Endothelial cell of umbilical vein (primary cell): ENCODE measurements around the gene TSPYL2. TPM values are rescaled to one million over a fixed set of nuclear protein-coding genes. Genes with fewer than 3 reads are reported as not detected.

Experiments used
- BruUV-seq: library from RNA; stranded (reverse); fragments of 400-500 nt; replicated peaks from 2 replicates; lab custom pipeline; 2021; lab: Mats Ljungman, UMichigan
- CTCF ChIA-PET: fragments of 300-600, 350-600 bp; sonication (Branson Sonifier 250); formaldehyde crosslinking; loops from one replicate; lab custom pipeline; 2021; ENCODE audit warnings: antibody characterized with exemption, inconsistent platforms; lab: Charles Lee
- POLR2A ChIA-PET: fragments of 300-600, 350-600 bp; sonication (Branson Sonifier 250); formaldehyde crosslinking; loops from one replicate; lab custom pipeline; 2021; ENCODE audit warnings: antibody characterized with exemption, inconsistent platforms; lab: Charles Lee
- DNase-seq: peaks from one replicate; pipeline ENCODE4 v3.0.0-alpha.2; 2011; ENCODE audit warnings: low read depth, low spot score
- FAIRE-seq: peaks from 2 replicates; lab custom pipeline; 2011; peaks lifted over from hg19 to GRCh38; lab: Jason Lieb, UNC
- H2AFZ ChIP-seq: 2 replicates; pipeline ENCODE4 v1.6.0; 2012; ENCODE audit warnings: low read depth, low read length, control low read depth, inconsistent platforms
- H3K27ac ChIP-seq: 2 replicates; pipeline ENCODE4 v1.5.1; 2011; ENCODE audit warnings: low read depth, mild to moderate bottlenecking, control low read depth, low read length, moderate library complexity; ENCODE audit not compliant: insufficient read depth
- H3K27me3 ChIP-seq, 2 experiments: 2 replicates each; pipeline versions ENCODE4 v1.6.0 to v1.6.1; 2011; ENCODE audit warnings: low read length in 2 of 2, mixed read lengths in 1 of 2; ENCODE audit not compliant: control insufficient read depth in 2 of 2, insufficient read depth in 2 of 2
- H3K36me3 ChIP-seq, 2 experiments: 2 replicates in 1 of 2; 3 replicates in 1 of 2; pipeline ENCODE4 v1.5.1; 2011; ENCODE audit warnings: low read length in 2 of 2, mild to moderate bottlenecking in 1 of 2, moderate library complexity in 1 of 2; ENCODE audit not compliant: control insufficient read depth in 2 of 2, insufficient read depth in 2 of 2; ENCODE audit errors: extremely low read depth in 1 of 2
- H3K4me1 ChIP-seq: 3 replicates; pipeline ENCODE4 v1.5.1; 2011; ENCODE audit warnings: mild to moderate bottlenecking, low read length; ENCODE audit not compliant: control insufficient read depth, insufficient read depth; ENCODE audit errors: extremely low read depth
- H3K4me2 ChIP-seq: 2 replicates; pipeline ENCODE4 v1.6.1; 2011; ENCODE audit warnings: low read length, control low read depth, mixed read lengths; ENCODE audit not compliant: insufficient read depth
- H3K4me3 ChIP-seq, 3 experiments: fragments of 200-600 bp in 1 of 3; sonication (generic), shearing (Covaris generic) in 1 of 3; replicated peaks in 1 of 3; 2 replicates each; pipeline ENCODE4 v1.5.1; 2011 to 2016; ENCODE audit warnings: control low read depth in 3 of 3, low read length in 3 of 3, mild to moderate bottlenecking in 2 of 3, inconsistent platforms in 1 of 3, low read depth in 1 of 3, moderate library complexity in 1 of 3; ENCODE audit not compliant: insufficient read depth in 1 of 3
- H3K79me2 ChIP-seq: 2 replicates; pipeline ENCODE4 v1.6.0; 2012; ENCODE audit warnings: low read length, inconsistent platforms; ENCODE audit not compliant: control insufficient read depth, insufficient read depth
- H3K9ac ChIP-seq: replicated peaks from 2 replicates; pipeline ENCODE3; 2011; ENCODE audit warnings: low read length, control low read depth; ENCODE audit not compliant: insufficient read depth; ENCODE audit errors: extremely low read depth
- H3K9me1 ChIP-seq: replicated peaks from 3 replicates; pipeline ENCODE4 v1.6.0; 2011; ENCODE audit warnings: mild to moderate bottlenecking, low read length; ENCODE audit not compliant: control insufficient read depth, insufficient read depth; ENCODE audit errors: extremely low read depth
- H3K9me3 ChIP-seq: replicated peaks from 2 replicates; pipeline ENCODE4 v1.5.1; 2012; ENCODE audit warnings: low read length, inconsistent platforms; ENCODE audit not compliant: control insufficient read depth, insufficient read depth
- H4K20me1 ChIP-seq: replicated peaks from 2 replicates; pipeline ENCODE3; 2011; ENCODE audit warnings: mild to moderate bottlenecking, low read length; ENCODE audit not compliant: control insufficient read depth, insufficient read depth; ENCODE audit errors: extremely low read depth
- EZH2 ChIP-seq: IDR thresholded peaks from 2 replicates; pipeline ENCODE4 v1.6.1; 2012; ENCODE audit warnings: borderline replicate concordance, low read depth, mild to moderate bottlenecking, moderate library complexity, low read length, inconsistent platforms; ENCODE audit not compliant: severe bottlenecking
- FOS ChIP-seq: IDR thresholded peaks from 2 replicates; pipeline ENCODE4 v1.6.1; 2011; ENCODE audit warnings: mild to moderate bottlenecking, low read length, moderate library complexity, borderline replicate concordance; ENCODE audit not compliant: insufficient read depth
- GATA2 ChIP-seq: IDR thresholded peaks from 2 replicates; pipeline ENCODE4 v1.7.0; 2011; ENCODE audit warnings: low read depth, mild to moderate bottlenecking, moderate library complexity, mixed read lengths, low read length; ENCODE audit not compliant: insufficient read length, insufficient read depth
- JUN ChIP-seq: IDR thresholded peaks from 2 replicates; pipeline ENCODE4 v1.6.1; 2011; ENCODE audit warnings: borderline replicate concordance, low read depth; ENCODE audit not compliant: insufficient read length, insufficient read depth
- MYC ChIP-seq: IDR thresholded peaks from one replicate; pipeline ENCODE4 v1.6.1; 2011; ENCODE audit warnings: mild to moderate bottlenecking, low read depth, low read length
- POLR2A ChIP-seq: IDR thresholded peaks from 2 replicates; pipeline ENCODE4 v1.6.1; 2012; ENCODE audit warnings: low read depth, mild to moderate bottlenecking, control low read depth, low read length
- POLR2AphosphoS5 ChIP-seq: IDR thresholded peaks from 2 replicates; pipeline ENCODE4 v1.6.1; 2012; ENCODE audit warnings: low read depth, mild to moderate bottlenecking, control low read depth, low read length, moderate library complexity; ENCODE audit not compliant: insufficient read depth
- dilution Hi-C: fragments of 300-500 bp; cut with MboI; formaldehyde crosslinking; loops from one replicate; pipeline ENCODE4 v1.15.0; 2019; ENCODE audit warnings: low sequenced_read_pairs; ENCODE audit not compliant: extremely low pct_ligation_motif_present
- intact Hi-C: fragments of 100-400 bp; cut with micrococcal nuclease; formaldehyde crosslinking; loops from one replicate; pipeline ENCODE4 v1.10.0; 2022
- polyA plus RNA-seq, 4 experiments: library from polyadenylated mRNA; depleted of rRNA in 3 of 4; stranded (reverse) in 3 of 4; unstranded in 1 of 4; fragments of >200 nt; gene quantifications; 2 replicates each; pipeline versions ENCODE4 v1.2.1 to v1.2.3, GENCODE V29; 2011 to 2012; ENCODE audit warnings: missing spikeins in 1 of 4
- total RNA-seq: library from RNA; stranded (reverse); gene quantifications from 2 replicates; pipeline ENCODE4 v1.2.3, GENCODE V29; 2021
- TF ChIP-seq, protein P1 (sequence below), 2 donors: IDR thresholded peaks; 1 replicate in 1 of 2; 2 replicates in 1 of 2; pipeline ENCODE4 v1.5.1; 2011; ENCODE audit warnings: low read length in 2 of 2, mild to moderate bottlenecking in 2 of 2, moderate library complexity in 2 of 2, control low read depth in 1 of 2, inconsistent platforms in 1 of 2, low read depth in 1 of 2; ENCODE audit not compliant: insufficient read depth in 1 of 2; ENCODE audit errors: extremely low read depth in 1 of 2
- TF ChIP-seq, protein P2 (sequence below): IDR thresholded peaks from 2 replicates; pipeline ENCODE4 v1.6.1; 2011; ENCODE audit not compliant: insufficient read depth, insufficient read length

The TSPYL2 gene
- total and polyA plus RNA-seq, 2 donors (not counting 3 experiments of a cell fraction or from before 2014, with no cell fraction given) = 17.3 to 17.8 TPM

DNA sequence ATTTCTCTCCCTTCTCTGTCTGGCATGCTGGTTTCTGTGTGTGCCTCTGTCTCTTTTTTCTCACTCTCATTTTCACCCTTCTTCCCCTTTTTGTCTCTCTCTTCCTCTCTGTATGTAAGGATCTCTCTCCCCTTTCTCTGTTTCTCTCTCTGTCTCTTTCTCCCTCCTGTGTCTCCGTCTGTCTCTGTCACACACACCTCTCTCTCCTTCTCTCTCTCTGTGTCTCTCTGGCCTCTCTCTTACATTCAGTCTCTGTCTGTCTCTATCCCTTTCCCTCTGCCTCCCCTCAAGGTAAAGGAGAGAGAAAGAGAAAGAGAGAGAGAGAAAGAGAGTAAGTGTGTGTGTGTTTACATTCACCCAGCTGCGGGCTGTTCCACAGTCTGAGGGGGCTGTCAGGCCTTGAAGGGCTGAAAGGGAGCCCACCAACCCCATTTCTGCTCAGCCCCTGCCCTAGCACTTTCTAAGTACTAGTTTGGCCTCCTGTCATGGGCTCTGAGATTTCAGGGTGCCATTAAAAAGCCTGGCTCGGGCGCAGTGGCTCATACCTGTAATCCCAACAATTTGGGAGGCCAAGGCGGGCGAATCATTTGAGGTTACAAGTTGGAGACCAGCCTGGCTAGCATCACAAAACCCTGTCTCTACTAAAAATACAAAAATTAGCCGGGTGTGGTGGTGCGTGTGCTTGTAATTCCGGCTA, 9.6 kb upstream of the TSPYL2 start:
- FAIRE-seq = no peak
- dilution Hi-C loops = no loop called here
- POLR2A ChIA-PET = no interaction called here

More for the DNA sequence above, 9.6 kb upstream of the TSPYL2 start:
- peaks cover 0 to 3% of the 10 kb centered on the region in 2 experiments for H3K36me3 ChIP-seq
- no peak overlapping the region for H2AFZ ChIP-seq
- H3K9me1 ChIP-seq = no peaks in the 10 kb centered on the region
- DNase-seq = no peak
- intact Hi-C loops = no loop called here
- no peaks in the 10 kb centered on the region for H3K27me3 ChIP-seq
- H3K9me3 ChIP-seq = no peaks in the 10 kb centered on the region
- H3K9ac ChIP-seq = no peak overlapping the region
- H3K4me1 ChIP-seq = no peaks in the 10 kb centered on the region
- CTCF ChIA-PET = interaction anchor here (1.1 to 1.2 kb wide), 2 partner anchors 9 to 16 kb away, joined by 5 to 8 read pairs; partner anchors contain the start of gene TSPYL2
- no peaks in the 10 kb centered on the region for H3K79me2 ChIP-seq
- TF ChIP-seq, protein P1, sequence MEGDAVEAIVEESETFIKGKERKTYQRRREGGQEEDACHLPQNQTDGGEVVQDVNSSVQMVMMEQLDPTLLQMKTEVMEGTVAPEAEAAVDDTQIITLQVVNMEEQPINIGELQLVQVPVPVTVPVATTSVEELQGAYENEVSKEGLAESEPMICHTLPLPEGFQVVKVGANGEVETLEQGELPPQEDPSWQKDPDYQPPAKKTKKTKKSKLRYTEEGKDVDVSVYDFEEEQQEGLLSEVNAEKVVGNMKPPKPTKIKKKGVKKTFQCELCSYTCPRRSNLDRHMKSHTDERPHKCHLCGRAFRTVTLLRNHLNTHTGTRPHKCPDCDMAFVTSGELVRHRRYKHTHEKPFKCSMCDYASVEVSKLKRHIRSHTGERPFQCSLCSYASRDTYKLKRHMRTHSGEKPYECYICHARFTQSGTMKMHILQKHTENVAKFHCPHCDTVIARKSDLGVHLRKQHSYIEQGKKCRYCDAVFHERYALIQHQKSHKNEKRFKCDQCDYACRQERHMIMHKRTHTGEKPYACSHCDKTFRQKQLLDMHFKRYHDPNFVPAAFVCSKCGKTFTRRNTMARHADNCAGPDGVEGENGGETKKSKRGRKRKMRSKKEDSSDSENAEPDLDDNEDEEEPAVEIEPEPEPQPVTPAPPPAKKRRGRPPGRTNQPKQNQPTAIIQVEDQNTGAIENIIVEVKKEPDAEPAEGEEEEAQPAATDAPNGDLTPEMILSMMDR (IDR thresholded peaks at IDR 0.05; ENCODE audit: extremely low read depth in 1 of 2, insufficient read depth in 1 of 2, low read depth in 1 of 2, low read length in 2 of 2) = no peak
- TF ChIP-seq POLR2AphosphoS5 (no peak), FOS (no peak), GATA2 (no peak), JUN (no peak), POLR2A (no peak), EZH2 (no peak), MYC (no peak)
- TF ChIP-seq, protein P2, sequence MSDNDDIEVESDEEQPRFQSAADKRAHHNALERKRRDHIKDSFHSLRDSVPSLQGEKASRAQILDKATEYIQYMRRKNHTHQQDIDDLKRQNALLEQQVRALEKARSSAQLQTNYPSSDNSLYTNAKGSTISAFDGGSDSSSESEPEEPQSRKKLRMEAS = no peak
- no TSS peak for BruUV-seq
- no peak overlapping the region for H3K27ac ChIP-seq
- no peak overlapping the region for H3K4me3 ChIP-seq
- H4K20me1 ChIP-seq = no peaks in the 10 kb centered on the region
- no peak overlapping the region for H3K4me2 ChIP-seq
